Uterus (tissue), 4 donors: ENCODE measurements around the gene FAM221A. TPM values are rescaled to one million over a fixed set of nuclear protein-coding genes. Genes with fewer than 3 reads are reported as not detected.

Experiments
- DNase-seq, 2 donors: peaks; one replicate each; pipeline ENCODE4 v3.0.0-alpha.2; 2019 to 2020
- H3K27ac ChIP-seq, 2 donors: fragments of 200-600 bp; sonication (generic); 1 replicate in 1 of 2; 2 replicates in 1 of 2; pipeline ENCODE4 v1.5.1; 2016 to 2018
- H3K27me3 ChIP-seq, 2 donors: fragments of 200-600 bp; sonication (generic); one replicate each; pipeline ENCODE4 v1.5.1; 2018 to 2019; ENCODE audit warnings: control low read depth in 1 of 2
- H3K36me3 ChIP-seq, 2 donors: fragments of 200-600 bp; sonication (generic); one replicate each; pipeline ENCODE4 v1.5.1; 2019; ENCODE audit warnings: control low read depth in 1 of 2
- H3K4me1 ChIP-seq, 2 donors: fragments of 200-600 bp; sonication (generic); one replicate each; pipeline ENCODE4 v1.5.1; 2018 to 2019; ENCODE audit warnings: control low read depth in 1 of 2
- H3K4me3 ChIP-seq, 2 donors: fragments of 200-600 bp; sonication (generic); 1 replicate in 1 of 2; 2 replicates in 1 of 2; pipeline ENCODE4 v1.5.1; 2018 to 2019; ENCODE audit warnings: mild to moderate bottlenecking in 1 of 2
- H3K9me3 ChIP-seq, 2 donors: fragments of 200-600 bp; sonication (generic); one replicate each; pipeline ENCODE4 v1.5.1; 2019; ENCODE audit warnings: control low read depth in 1 of 2
- CTCF ChIP-seq, 4 experiments: fragments of 200-600 bp in 2 of 4; fragments of 450-650 bp in 2 of 4; sonication (generic) in 2 of 4; IDR thresholded peaks; one replicate each; pipeline ENCODE4 v1.5.1; 2016 to 2019; ENCODE audit warnings: antibody characterized with exemption in 4 of 4, mild to moderate bottlenecking in 2 of 4, moderate library complexity in 1 of 4
- POLR2A ChIP-seq, 2 donors: fragments of 450-650 bp; IDR thresholded peaks; one replicate each; pipeline ENCODE4 v1.6.1; 2016; ENCODE audit warnings: antibody characterized with exemption in 2 of 2, mild to moderate bottlenecking in 1 of 2, moderate library complexity in 1 of 2
- intact Hi-C: fragments of 100-400 bp; cut with DNase I; formaldehyde crosslinking; loops from one replicate; pipeline ENCODE4 v1.15.1; 2023; ENCODE audit warnings: low total_unique reads
- total RNA-seq, 4 donors: library from RNA; depleted of rRNA in 3 of 4; stranded (reverse); fragments of >200 nt in 3 of 4; gene quantifications; one replicate each; pipeline versions ENCODE4 v1.1.0 to v1.2.4, GENCODE V29; 2014 to 2023
- donor health status: DM: yes; HTN: yes; CAD: no.

Gene FAM221A
- total RNA-seq, 4 donors from 2014 or later = 4.7 to 11.5 (median 6.5) TPM

GRCh38 chr7:23687011-23687410 lies 7.0 kb downstream of the FAM221A start:
- Histone ChIP-seq H3K27ac (no peak overlapping the region), H3K36me3 (no peaks in the 10 kb centered on the region), H3K4me1 (no peaks in the 10 kb centered on the region), H3K9me3 (no peaks in the 10 kb centered on the region), H3K27me3 (no peaks in the 10 kb centered on the region), H3K4me3 (no peak overlapping the region)
- DNase-seq = no peak
- intact Hi-C loops = no loop called here
- TF ChIP-seq CTCF (IDR thresholded peaks at IDR 0.05) (no peak), POLR2A (IDR thresholded peaks at IDR 0.05) (no peak)

- Histone ChIP-seq H3K9me3 (no peaks in the 10 kb centered on the region), H3K4me3 (no peak overlapping the region), H3K4me1 (no peaks in the 10 kb centered on the region), H3K27me3 (no peaks in the 10 kb centered on the region), H3K36me3 (no peaks in the 10 kb centered on the region), H3K27ac (no peak overlapping the region)
- TF ChIP-seq CTCF (IDR thresholded peaks at IDR 0.05) (no peak), POLR2A (IDR thresholded peaks at IDR 0.05) (no peak)
- intact Hi-C loops = no loop called here
- DNase-seq = no peak
Observed at GRCh38 chr7:23689165-23689564, 9.2 kb downstream of the FAM221A start.

- Histone ChIP-seq H3K36me3 (no peaks in the 10 kb centered on the region), H3K27me3 (no peaks in the 10 kb centered on the region), H3K27ac (no peak overlapping the region), H3K9me3 (no peaks in the 10 kb centered on the region), H3K4me1 (no peaks in the 10 kb centered on the region), H3K4me3 (no peak overlapping the region)
- intact Hi-C loops = no loop called here
- TF ChIP-seq CTCF (IDR thresholded peaks at IDR 0.05) (no peak), POLR2A (IDR thresholded peaks at IDR 0.05) (no peak)
- no peak for DNase-seq
Observed at GRCh38 chr7:23691320-23691719, 11.3 kb downstream of the FAM221A start.

GRCh38 chr7:23693224-23693623 lies 13.2 kb downstream of the FAM221A start:
- DNase-seq = no peak
- H3K9me3 ChIP-seq = no peaks in the 10 kb centered on the region
- H3K36me3 ChIP-seq = no peaks in the 10 kb centered on the region
- no peak overlapping the region for H3K27ac ChIP-seq
- H3K27me3 ChIP-seq = no peaks in the 10 kb centered on the region
- no peak overlapping the region for H3K4me3 ChIP-seq
- H3K4me1 ChIP-seq = no peaks in the 10 kb centered on the region
- intact Hi-C loops = no loop called here
- TF ChIP-seq CTCF (IDR thresholded peaks at IDR 0.05) = no peak
- no peak for TF ChIP-seq POLR2A (IDR thresholded peaks at IDR 0.05)

- H3K27me3 ChIP-seq = no peaks in the 10 kb centered on the region
- H3K27ac ChIP-seq = no peak overlapping the region
- intact Hi-C loops = no loop called here
- H3K4me3 ChIP-seq = no peak overlapping the region
- TF ChIP-seq CTCF (IDR thresholded peaks at IDR 0.05) (peak in 2 of 4 experiments; percentile 12 to 38), POLR2A (IDR thresholded peaks at IDR 0.05) (no peak)
- DNase-seq = peak in 1 of 2 donors; percentile 19
- no peaks in the 10 kb centered on the region for H3K4me1 ChIP-seq
- no peaks in the 10 kb centered on the region for H3K36me3 ChIP-seq
- H3K9me3 ChIP-seq = no peaks in the 10 kb centered on the region
Observed at GRCh38 chr7:23696916-23697441, 17.0 kb downstream of the FAM221A start.
